NCI-H2196 treated with DMSO at 0.1 percent for 48 hours (cell line): ENCODE results near the gene MTMR3.

Source experiments
- DNase-seq: peaks from one replicate; lab custom pipeline; 2025; ENCODE audit not compliant: unreplicated experiment; lab: John Stamatoyannopoulos, UW

MTMR3 gene

GRCh38 chr22:29867851-29868250 lies 15.1 kb upstream of the MTMR3 start:
- DNase-seq, result no peak

GRCh38 chr22:29870574-29870973 lies 12.4 kb upstream of the MTMR3 start:
- DNase-seq, result no peak

GRCh38 chr22:29871684-29872083 lies 11.3 kb upstream of the MTMR3 start:
- no peak for DNase-seq

- no peak for DNase-seq
Measured at GRCh38 chr22:29872144-29872893, 10.7 kb upstream of the MTMR3 start.

GRCh38 chr22:29872989-29873388 lies 10.0 kb upstream of the MTMR3 start:
- no peak for DNase-seq

GRCh38 chr22:29873943-29874342 lies 9.0 kb upstream of the MTMR3 start:
- no peak for DNase-seq

- no peak for DNase-seq
Measured at GRCh38 chr22:29877620-29878019, 5.4 kb upstream of the MTMR3 start.

- no peak for DNase-seq
Measured at GRCh38 chr22:29879753-29880152, 3.2 kb upstream of the MTMR3 start.

GRCh38 chr22:29882716-29883044 lies 294 bp upstream of the MTMR3 start:
- no peak for DNase-seq

GRCh38 chr22:29883775-29884097 lies 762 bp downstream of the MTMR3 start:
- no peak for DNase-seq

- DNase-seq, result no peak
Measured at GRCh38 chr22:29885610-29886009, 2.6 kb downstream of the MTMR3 start.

- DNase-seq, result no peak
Measured at GRCh38 chr22:29886596-29886995, 3.6 kb downstream of the MTMR3 start.

GRCh38 chr22:29887358-29887757 lies 4.4 kb downstream of the MTMR3 start:
- DNase-seq, result no peak

- DNase-seq, result no peak
Measured at GRCh38 chr22:29890760-29891159, 7.8 kb downstream of the MTMR3 start.

- no peak for DNase-seq
Measured at GRCh38 chr22:29892315-29893156, 9.6 kb downstream of the MTMR3 start.

- no peak for DNase-seq
Measured at GRCh38 chr22:29901354-29901753, 18.4 kb downstream of the MTMR3 start.

- no peak for DNase-seq
Measured at GRCh38 chr22:29903371-29903770, 20.4 kb downstream of the MTMR3 start.

GRCh38 chr22:29904020-29904419 lies 21.0 kb downstream of the MTMR3 start:
- no peak for DNase-seq

GRCh38 chr22:29907753-29908515 lies 25.0 kb downstream of the MTMR3 start:
- peak; percentile 10 for DNase-seq

- DNase-seq, result no peak
Measured at GRCh38 chr22:29912141-29912540, 29.2 kb downstream of the MTMR3 start.

GRCh38 chr22:29912605-29913398 lies 29.8 kb downstream of the MTMR3 start:
- DNase-seq, result no peak
